GM21423 (cell line): ENCODE data around the gene SRPRA.

ENCODE experiments used
- ATAC-seq: cut with Tn5 transposase; IDR thresholded peaks from one replicate; pipeline ENCODE4 v1.9.1; 2021; ENCODE audit warnings: mild to moderate bottlenecking, moderate library complexity; ENCODE audit not compliant: unreplicated experiment

The SRPRA gene

DNA sequence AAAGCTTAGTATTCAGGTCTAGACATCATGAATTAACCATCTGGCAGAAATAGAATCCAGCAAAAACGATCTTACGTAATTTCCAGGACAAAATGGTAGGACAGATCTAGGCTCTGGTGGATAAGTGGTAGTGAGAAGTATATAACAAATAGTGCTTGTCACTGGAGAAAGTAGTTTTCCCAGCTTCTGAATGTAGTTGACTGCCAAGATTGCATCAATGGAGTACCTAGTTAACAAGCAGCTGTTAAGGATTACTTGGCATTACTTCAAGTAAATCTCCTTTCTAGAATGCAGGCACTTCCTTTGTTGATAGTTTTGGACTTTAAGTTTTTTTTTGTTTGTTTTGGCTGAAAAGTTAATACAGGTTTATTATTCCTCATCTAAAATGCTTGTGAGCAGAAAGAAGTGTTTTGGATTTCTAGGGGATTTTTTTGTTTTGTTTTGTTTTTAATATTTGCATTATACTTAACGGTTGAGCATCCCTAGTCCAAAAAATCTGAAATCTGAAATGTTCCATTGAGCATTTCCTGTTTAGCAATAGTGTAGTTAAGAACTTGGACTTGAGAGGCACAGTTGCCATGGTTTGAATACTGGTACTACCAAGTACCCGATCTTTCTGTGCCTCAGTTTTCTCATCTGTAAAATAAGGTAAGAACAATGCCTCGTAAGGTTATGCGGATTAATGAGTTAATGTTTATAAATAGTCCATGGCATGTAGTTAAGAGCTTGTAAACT lies 36.8 kb downstream of the SRPRA start:
- ATAC-seq = no peak

DNA sequence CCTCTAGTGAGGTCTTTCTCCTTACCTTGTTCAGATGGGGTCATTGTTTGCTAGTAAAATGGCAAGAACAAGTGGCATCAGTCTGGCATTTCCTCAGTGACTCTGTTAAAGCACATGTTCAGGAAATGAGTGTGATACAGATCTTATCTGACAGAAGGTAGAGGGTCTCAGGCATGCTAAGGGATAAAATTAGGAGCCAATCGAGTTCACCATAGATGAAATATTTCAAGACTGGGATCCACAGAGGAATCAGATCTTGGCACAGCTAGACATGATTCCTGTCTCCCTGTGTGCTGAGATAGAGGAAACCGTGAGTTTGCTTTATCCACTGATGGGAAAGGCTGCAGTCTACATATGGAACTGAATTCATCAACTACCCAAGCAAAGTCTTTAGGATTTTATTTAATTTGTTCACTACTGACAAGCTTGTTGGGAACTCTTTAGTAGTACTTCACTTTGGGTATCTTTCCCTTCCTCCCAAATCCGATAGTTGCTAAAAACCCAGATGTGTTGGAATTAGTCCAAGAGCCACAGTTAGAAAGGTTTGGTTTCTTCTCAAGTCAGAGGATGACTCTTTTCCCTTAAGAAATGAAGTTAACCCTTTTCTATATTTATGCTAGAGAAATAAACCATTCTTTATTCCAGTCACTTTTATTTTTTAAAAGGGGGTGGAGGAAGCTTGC lies 38.7 kb downstream of the SRPRA start:
- no peak for ATAC-seq

DNA sequence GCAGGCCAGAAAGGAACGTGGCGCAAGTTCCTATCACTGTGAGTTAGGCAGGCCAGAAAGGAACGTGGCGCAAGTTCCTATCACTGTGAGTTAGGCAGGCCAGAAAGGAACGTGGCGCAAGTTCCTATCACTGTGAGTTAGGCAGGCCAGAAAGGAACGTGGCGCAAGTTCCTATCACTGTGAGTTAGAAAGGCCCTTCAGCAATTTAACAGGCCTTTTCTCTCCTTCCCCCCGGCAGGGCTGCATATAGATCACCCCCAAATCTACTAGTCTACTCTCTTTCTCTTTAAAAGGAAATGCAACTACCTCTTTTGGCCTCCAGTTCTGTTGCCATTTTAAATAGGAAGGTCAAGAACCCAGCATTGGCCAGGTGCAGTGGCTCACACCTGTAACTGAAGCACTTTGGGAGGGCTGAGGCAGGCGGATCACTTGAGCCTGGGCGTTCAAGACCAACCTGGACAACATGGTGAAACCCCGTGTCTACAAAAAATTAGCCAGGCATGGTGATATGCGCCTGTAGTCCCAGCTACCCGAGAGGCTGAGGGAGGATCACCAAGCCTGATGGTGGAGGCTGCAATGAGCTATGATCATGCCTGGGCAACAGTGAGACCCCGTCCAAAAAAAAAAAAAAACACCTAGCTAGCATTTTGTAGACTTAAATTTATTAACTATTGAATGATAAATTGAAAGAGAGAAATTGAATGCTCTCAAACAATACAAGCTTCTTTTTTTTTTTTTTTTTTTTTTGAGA lies 42.2 kb downstream of the SRPRA start:
- no peak for ATAC-seq

DNA sequence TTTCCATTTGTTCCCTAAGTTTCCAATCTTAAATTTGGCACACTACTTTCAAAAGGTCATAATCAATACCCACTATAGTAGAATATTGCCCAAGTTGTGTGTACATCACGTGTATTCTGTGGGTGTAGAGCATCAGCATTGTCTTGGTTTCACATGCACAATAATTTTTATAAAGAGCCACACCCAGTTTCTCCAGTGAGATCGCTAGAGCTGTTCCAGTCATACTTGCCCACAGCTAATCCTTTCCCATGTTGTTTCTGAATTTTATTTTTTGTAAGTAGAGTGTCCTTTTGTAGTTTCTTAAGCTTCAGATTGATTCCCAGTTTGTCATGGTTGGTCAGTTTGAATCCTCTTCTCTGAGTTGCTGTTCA lies 43.4 kb downstream of the SRPRA start:
- no peak for ATAC-seq

DNA sequence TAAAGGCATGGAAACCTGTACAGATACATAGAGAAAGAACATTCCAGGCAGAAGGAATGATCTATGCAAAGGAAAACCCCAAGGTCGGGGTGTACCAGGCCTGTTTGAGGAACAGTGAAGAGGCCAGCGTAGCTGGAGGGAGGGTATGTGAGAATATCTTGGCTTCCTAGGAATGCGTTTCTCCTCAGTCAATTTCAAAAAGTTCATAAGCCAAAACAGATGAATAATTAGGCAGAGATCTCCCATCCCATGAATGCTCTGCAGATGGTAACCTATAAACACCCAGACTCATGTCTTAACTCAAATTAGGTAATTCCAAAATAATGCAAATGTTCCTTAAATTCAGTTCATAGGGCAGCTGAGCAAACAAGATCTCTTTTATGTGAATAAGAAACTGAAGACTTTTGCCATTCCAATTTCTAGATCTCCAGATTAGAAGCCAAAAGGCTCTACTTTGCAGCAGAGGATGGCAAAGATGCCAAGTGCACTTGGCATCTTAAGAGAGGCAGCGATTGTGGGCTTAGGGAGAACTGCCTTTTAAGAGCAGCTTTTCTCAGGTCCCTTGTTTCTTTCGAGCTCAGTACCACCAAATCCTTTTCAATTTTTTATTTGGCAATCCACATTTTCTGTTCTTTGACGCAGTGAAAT lies 43.9 kb downstream of the SRPRA start:
- no peak for ATAC-seq

DNA sequence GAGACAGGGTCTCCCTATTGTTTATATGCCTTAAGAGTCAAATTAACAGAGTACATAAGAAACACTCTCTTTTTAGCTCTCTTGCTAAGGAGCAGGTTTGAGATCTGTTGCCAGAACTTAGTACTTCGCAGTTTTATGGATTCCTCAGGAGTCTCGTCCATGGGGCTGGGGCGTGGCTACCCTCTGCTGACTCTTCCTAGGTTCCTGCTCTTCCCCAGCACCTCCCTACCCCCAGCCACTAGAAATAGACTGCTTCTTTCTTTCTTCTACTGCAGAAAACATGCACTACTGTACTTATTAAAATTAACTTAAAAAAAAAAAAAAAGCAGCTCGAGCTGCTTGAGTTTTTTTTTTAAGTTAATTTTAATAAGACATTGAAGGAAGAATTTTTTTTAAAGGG lies 49.1 kb downstream of the SRPRA start:
- no peak for ATAC-seq

DNA sequence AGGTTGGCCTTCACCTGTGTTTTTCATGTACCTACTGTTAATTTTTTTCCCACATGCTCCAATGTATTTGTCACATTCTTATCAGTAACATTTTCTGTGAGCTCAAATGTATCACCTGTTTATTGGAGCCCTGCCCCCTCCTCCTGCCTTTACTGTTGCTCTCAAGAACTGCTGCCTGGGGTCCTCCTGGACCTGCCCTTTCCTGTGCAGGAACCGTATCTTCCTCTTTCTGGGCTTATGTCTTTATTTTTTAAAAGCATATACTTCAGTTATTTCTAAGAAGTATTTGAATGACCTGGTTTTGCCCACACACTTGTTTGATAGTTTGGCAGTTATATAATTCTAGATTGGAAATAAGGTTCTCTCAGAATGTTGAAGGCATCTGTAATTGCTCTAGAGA lies 51.2 kb downstream of the SRPRA start:
- no peak for ATAC-seq

DNA sequence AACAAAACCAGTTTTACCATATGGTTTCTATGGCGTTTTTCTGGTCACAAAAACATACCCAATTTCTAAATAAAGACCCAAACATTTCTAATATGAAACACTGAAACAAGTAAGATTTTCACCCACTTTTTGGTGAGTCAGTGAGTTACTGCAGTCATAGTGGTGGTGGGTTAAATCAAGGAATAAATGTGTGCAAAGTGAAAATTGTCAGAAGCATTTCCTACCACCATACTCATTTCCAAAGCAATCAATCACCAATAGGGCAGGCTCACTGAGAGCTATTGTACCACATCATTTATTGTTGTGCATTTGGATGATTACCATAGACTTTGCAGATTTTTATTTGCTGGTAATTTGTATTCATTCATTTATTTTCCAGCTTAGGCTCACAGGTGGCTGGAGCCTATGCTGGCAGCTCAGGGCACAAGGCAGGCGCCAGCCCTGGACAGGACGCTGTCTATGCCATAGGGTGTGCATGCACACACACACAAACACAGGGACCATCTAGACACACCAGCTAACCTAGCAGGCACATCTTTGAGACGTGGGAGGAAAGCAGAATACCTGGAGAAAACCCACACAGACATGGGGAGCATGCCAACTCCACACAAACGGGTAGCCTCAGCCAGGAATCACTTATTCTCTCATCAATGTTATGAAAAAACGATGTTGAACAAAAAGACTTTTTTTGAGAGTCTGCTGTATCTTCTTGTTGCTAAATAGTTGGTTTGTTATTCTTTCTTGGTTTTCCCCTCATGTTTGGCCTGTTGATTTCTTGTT lies 52.0 kb downstream of the SRPRA start:
- ATAC-seq = no peak

DNA sequence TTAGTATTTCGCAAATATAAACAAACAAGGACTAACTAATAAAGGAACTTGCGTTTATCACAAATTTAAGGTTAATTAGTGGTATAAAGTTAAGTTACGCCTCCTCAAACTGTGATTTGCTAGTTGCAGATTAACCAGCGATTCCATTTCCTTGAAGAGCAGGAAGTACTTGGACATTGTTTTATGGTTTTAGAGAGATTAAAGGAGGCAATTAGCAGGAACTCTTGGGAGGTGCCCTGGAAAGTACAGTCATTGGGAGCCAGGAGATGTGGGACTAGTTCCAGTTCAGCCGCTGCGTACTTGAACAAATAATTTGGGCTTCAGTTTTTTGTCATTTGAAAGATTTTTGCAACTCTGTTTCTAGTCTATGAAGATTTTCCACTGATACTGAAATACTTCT lies 53.9 kb downstream of the SRPRA start:
- no peak for ATAC-seq

DNA sequence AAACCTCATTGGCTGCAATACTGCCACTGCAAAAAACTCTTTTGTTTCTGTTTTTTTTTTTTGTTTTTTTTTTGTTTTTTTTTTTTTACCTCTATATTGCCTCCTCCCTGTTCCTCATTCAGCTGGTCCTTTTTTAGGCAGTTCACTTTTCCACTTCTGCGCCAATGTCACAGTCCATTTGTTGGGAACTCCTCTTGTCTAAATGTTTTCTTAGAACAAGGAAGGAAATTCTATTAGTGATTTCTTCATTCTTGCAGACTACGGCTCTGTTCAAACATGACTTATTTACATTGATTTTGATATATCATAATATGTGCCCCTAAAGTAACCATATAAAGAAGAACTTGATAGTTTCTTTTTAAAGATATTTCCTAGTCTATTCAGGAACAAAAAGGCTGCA lies 54.3 kb downstream of the SRPRA start:
- no peak for ATAC-seq
